ENCODE results near the gene CCDC3.

- no peak for TF ChIP-seq CTCF (IDR thresholded peaks at IDR 0.05; ENCODE audit: low read depth, low read length, missing input control)
- TF ChIP-seq RAD21 (IDR thresholded peaks at IDR 0.05), result no peak
- no peak for TF ChIP-seq TAF1 (conservative IDR thresholded peaks at IDR 0.05)
- no peak for TF ChIP-seq YY1 (IDR thresholded peaks at IDR 0.05)
- no peak for TF ChIP-seq ATF3 (IDR thresholded peaks at IDR 0.05)
- TF ChIP-seq RXRA (IDR thresholded peaks at IDR 0.05), result no peak
- TF ChIP-seq SP1 (IDR thresholded peaks at IDR 0.05), result no peak
- no peak for TF ChIP-seq GABPA (IDR thresholded peaks at IDR 0.05 in 1 of 2, conservative IDR thresholded peaks at IDR 0.05 in 1 of 2)
- no peak for TF ChIP-seq ZBTB33 (IDR thresholded peaks at IDR 0.05)
- no peak for TF ChIP-seq REST (IDR thresholded peaks at IDR 0.05)
- TF ChIP-seq EGR1 (IDR thresholded peaks at IDR 0.05; ENCODE audit: low read depth in 2 of 2), result no peak
- no peak for TF ChIP-seq JUND (IDR thresholded peaks at IDR 0.05)
Observed at GRCh38 chr10:12898271-12898670, 103.2 kb downstream of the CCDC3 start.

All from liver (tissue), 3 donors.